ENCODE results near the gene PGF. TPM values are rescaled to one million over a fixed set of nuclear protein-coding genes. Genes with fewer than 3 reads are reported as not detected.

The PGF gene
- total and polyA plus RNA-seq, 2 experiments from 2014 or later = 25.0 to 31.0 TPM

DNA sequence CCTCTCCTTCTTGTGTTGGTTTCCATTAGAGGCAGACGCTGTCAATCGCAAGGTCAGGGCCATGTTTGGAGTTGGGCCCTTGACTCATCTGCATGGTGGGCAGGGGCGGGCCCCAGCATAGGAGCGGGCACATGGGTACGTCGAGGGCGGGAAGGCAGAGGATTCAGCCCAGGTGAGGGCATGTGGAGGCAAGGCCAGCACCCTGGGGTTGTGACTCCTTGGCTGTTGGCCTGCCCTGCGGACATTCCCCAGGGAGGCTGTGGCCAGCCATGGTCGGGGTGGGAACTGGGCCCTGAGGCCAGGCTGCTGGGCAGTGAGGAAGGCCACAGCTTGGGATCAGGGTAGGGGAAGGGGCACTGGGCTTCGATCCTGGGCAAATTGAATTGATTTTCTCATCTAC is 42.6 kb downstream of the PGF start:
- no peaks in the 10 kb centered on the region for H3K9me3 ChIP-seq (ENCODE audit: low read depth)
- no peaks in the 10 kb centered on the region for H3K4me1 ChIP-seq (ENCODE audit: insufficient read depth)
- H4K20me1 ChIP-seq (ENCODE audit: insufficient read depth, poor library complexity, severe bottlenecking) = no peaks in the 10 kb centered on the region
- H3K27ac ChIP-seq = no peak overlapping the region
- H3K9me2 ChIP-seq (replicated peaks; ENCODE audit: insufficient read depth) = no peaks in the 10 kb centered on the region
- H2AFZ ChIP-seq = no peak overlapping the region
- no peak overlapping the region for H3K4me2 ChIP-seq
- H3K79me2 ChIP-seq = no peaks in the 10 kb centered on the region
- H3K4me3 ChIP-seq = no peak overlapping the region
- no peaks in the 10 kb centered on the region for H3K36me3 ChIP-seq (replicated peaks; ENCODE audit: insufficient read depth, low read depth)
- WGBS (ENCODE audit: low lambda C conversion rate, missing lambda C conversion rate) = 94% methylated on average over 10 of the region's 10 CpGs
- no peak for DNase-seq (ENCODE audit: low spot score)
- H3K27me3 ChIP-seq = no peaks in the 10 kb centered on the region
- no peak for TF ChIP-seq EZH2phosphoT487 (IDR thresholded peaks at IDR 0.05; ENCODE audit: low read depth, severe bottlenecking, unreplicated experiment)
- TF ChIP-seq, protein P1, sequence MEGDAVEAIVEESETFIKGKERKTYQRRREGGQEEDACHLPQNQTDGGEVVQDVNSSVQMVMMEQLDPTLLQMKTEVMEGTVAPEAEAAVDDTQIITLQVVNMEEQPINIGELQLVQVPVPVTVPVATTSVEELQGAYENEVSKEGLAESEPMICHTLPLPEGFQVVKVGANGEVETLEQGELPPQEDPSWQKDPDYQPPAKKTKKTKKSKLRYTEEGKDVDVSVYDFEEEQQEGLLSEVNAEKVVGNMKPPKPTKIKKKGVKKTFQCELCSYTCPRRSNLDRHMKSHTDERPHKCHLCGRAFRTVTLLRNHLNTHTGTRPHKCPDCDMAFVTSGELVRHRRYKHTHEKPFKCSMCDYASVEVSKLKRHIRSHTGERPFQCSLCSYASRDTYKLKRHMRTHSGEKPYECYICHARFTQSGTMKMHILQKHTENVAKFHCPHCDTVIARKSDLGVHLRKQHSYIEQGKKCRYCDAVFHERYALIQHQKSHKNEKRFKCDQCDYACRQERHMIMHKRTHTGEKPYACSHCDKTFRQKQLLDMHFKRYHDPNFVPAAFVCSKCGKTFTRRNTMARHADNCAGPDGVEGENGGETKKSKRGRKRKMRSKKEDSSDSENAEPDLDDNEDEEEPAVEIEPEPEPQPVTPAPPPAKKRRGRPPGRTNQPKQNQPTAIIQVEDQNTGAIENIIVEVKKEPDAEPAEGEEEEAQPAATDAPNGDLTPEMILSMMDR (IDR thresholded peaks at IDR 0.05; ENCODE audit: poor library complexity) = no peak
- TF ChIP-seq EZH2 (IDR thresholded peaks at IDR 0.05; ENCODE audit: borderline replicate concordance) = no peak

DNA sequence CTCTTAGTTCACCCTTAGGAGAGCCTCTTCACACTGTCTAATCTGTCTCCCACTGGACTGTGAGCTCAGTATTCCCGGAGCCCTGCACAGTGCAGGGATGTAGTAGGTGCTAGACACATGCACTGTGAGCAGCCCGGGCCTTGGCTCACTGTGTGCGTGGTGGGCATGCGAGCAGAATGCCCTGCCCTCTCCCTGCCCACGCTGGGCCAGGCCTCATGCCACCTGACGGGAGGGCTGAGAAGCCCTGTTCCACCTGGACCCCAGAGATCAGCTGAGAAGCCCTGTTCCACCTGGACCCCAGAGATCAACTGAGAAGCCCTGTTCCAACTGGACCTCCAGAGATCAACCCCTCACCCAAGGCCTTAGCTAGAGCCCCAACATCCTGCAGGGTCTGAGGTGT is 43.3 kb downstream of the PGF start:
- Histone ChIP-seq H3K9me2 (replicated peaks; ENCODE audit: insufficient read depth) (no peaks in the 10 kb centered on the region), H3K9me3 (ENCODE audit: low read depth) (no peaks in the 10 kb centered on the region), H2AFZ (no peak overlapping the region), H3K79me2 (no peaks in the 10 kb centered on the region), H3K27me3 (no peaks in the 10 kb centered on the region), H3K4me1 (ENCODE audit: insufficient read depth) (no peaks in the 10 kb centered on the region), H4K20me1 (ENCODE audit: insufficient read depth, poor library complexity, severe bottlenecking) (no peaks in the 10 kb centered on the region), H3K27ac (no peak overlapping the region), H3K36me3 (replicated peaks; ENCODE audit: insufficient read depth, low read depth) (no peaks in the 10 kb centered on the region), H3K4me2 (no peak overlapping the region), H3K4me3 (no peak overlapping the region)
- WGBS (ENCODE audit: low lambda C conversion rate, missing lambda C conversion rate) = 94% methylated on average over 6 of the region's 6 CpGs
- DNase-seq (ENCODE audit: low spot score) = no peak
- TF ChIP-seq, protein P1 (IDR thresholded peaks at IDR 0.05; ENCODE audit: poor library complexity) = no peak
- TF ChIP-seq EZH2phosphoT487 (IDR thresholded peaks at IDR 0.05; ENCODE audit: low read depth, severe bottlenecking, unreplicated experiment) (no peak), EZH2 (IDR thresholded peaks at IDR 0.05; ENCODE audit: borderline replicate concordance) (no peak)

DNA sequence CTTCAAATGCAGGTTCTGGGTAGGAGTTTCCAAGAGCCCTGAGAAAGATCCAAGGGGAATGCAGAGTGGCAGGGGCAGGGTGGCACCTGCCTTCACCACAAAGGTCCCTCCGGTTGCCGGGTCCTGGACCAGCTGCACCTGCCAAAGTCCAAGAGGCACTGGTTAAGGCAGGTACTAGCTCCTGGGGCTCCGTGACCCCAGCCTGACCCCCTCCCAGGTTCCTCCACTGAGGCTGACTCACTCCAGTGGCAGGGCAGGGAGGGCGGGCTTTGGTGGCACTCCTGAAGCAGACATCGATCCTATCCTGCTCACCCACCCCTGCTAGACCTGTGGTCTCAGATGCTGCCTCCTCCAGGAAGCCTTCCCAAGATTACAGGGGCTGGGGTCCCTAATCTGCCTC is 43.7 kb downstream of the PGF start:
- no peaks in the 10 kb centered on the region for H3K4me1 ChIP-seq (ENCODE audit: insufficient read depth)
- no peaks in the 10 kb centered on the region for H4K20me1 ChIP-seq (ENCODE audit: insufficient read depth, poor library complexity, severe bottlenecking)
- no peaks in the 10 kb centered on the region for H3K27me3 ChIP-seq
- H3K79me2 ChIP-seq = no peaks in the 10 kb centered on the region
- no peaks in the 10 kb centered on the region for H3K9me2 ChIP-seq (replicated peaks; ENCODE audit: insufficient read depth)
- H3K9me3 ChIP-seq (ENCODE audit: low read depth) = no peaks in the 10 kb centered on the region
- H3K36me3 ChIP-seq (replicated peaks; ENCODE audit: insufficient read depth, low read depth) = no peaks in the 10 kb centered on the region
- no peak overlapping the region for H3K4me2 ChIP-seq
- TF ChIP-seq EZH2 (IDR thresholded peaks at IDR 0.05; ENCODE audit: borderline replicate concordance) (no peak), EZH2phosphoT487 (IDR thresholded peaks at IDR 0.05; ENCODE audit: low read depth, severe bottlenecking, unreplicated experiment) (no peak)
- TF ChIP-seq, protein P1 (IDR thresholded peaks at IDR 0.05; ENCODE audit: poor library complexity) = no peak
- WGBS (ENCODE audit: low lambda C conversion rate, missing lambda C conversion rate) = 86% methylated on average over 5 of the region's 5 CpGs
- no peak overlapping the region for H2AFZ ChIP-seq
- H3K27ac ChIP-seq = no peak overlapping the region
- H3K4me3 ChIP-seq = no peak overlapping the region
- no peak for DNase-seq (ENCODE audit: low spot score)

DNA sequence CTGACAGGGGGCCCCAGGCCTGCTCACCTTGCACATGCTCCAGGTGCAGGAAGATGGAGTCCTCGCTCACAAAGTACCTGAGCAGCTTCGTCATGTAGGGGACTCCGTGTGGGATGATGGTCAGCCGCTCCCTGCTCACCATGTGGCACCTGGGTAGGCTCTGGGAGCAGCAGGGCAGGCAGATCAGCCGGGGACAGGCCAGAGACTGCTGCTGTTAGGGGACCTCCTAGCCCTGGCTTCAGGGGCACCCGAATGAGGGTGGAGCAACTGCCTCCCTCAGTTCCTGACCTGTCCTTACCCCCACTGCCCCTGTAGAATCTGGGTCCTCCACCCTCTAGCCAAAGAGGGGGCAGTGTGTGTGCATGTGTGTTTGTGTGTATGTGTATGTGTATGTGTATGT is 44.2 kb downstream of the PGF start:
- no peaks in the 10 kb centered on the region for H3K79me2 ChIP-seq
- H3K4me3 ChIP-seq = no peak overlapping the region
- TF ChIP-seq, protein P1 (IDR thresholded peaks at IDR 0.05; ENCODE audit: poor library complexity) = no peak
- TF ChIP-seq EZH2 (IDR thresholded peaks at IDR 0.05; ENCODE audit: borderline replicate concordance) (no peak), EZH2phosphoT487 (IDR thresholded peaks at IDR 0.05; ENCODE audit: low read depth, severe bottlenecking, unreplicated experiment) (no peak)
- H2AFZ ChIP-seq = no peak overlapping the region
- H3K27me3 ChIP-seq = no peaks in the 10 kb centered on the region
- no peaks in the 10 kb centered on the region for H3K9me2 ChIP-seq (replicated peaks; ENCODE audit: insufficient read depth)
- H4K20me1 ChIP-seq (ENCODE audit: insufficient read depth, poor library complexity, severe bottlenecking) = no peaks in the 10 kb centered on the region
- no peaks in the 10 kb centered on the region for H3K36me3 ChIP-seq (replicated peaks; ENCODE audit: insufficient read depth, low read depth)
- no peak overlapping the region for H3K27ac ChIP-seq
- H3K9me3 ChIP-seq (ENCODE audit: low read depth) = no peaks in the 10 kb centered on the region
- no peaks in the 10 kb centered on the region for H3K4me1 ChIP-seq (ENCODE audit: insufficient read depth)
- H3K4me2 ChIP-seq = no peak overlapping the region
- no peak for DNase-seq (ENCODE audit: low spot score)
- WGBS (ENCODE audit: low lambda C conversion rate, missing lambda C conversion rate) = 96% methylated on average over 6 of the region's 6 CpGs

Measured in hepatocyte (in vitro differentiated cells).